ENCODE data around the gene PYROXD2.

DNA sequence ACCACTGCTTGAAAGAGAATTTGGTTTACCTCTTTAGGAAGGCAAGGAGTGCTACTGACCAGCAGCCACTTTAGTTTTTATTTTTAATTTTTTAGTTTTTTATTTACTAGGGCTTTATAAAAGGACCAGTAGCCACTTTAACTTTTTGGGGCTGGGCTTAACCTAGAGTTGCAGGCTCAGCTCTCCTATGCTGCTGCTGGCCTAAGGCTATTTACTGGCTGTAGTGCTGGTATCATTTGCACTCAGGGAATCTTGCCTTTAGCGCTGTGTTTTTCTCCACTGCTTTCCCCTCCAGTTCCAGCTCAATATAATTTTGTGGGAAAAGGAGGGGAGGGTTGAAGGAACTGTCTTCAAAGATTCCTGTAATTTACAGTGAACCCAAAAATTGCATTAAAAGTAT, 18.4 kb upstream of the PYROXD2 start:
- no peak for TF ChIP-seq POLR2A (IDR thresholded peaks at IDR 0.05)
- TF ChIP-seq, protein P1, sequence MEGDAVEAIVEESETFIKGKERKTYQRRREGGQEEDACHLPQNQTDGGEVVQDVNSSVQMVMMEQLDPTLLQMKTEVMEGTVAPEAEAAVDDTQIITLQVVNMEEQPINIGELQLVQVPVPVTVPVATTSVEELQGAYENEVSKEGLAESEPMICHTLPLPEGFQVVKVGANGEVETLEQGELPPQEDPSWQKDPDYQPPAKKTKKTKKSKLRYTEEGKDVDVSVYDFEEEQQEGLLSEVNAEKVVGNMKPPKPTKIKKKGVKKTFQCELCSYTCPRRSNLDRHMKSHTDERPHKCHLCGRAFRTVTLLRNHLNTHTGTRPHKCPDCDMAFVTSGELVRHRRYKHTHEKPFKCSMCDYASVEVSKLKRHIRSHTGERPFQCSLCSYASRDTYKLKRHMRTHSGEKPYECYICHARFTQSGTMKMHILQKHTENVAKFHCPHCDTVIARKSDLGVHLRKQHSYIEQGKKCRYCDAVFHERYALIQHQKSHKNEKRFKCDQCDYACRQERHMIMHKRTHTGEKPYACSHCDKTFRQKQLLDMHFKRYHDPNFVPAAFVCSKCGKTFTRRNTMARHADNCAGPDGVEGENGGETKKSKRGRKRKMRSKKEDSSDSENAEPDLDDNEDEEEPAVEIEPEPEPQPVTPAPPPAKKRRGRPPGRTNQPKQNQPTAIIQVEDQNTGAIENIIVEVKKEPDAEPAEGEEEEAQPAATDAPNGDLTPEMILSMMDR (IDR thresholded peaks at IDR 0.05): no peak
